Endodermal cell (in vitro differentiated cells): Measurements from ENCODE around the gene AUTS2. TPM values are rescaled to one million over a fixed set of nuclear protein-coding genes. Genes with fewer than 3 reads are reported as not detected.

Source experiments
- DNase-seq: peaks from one replicate; pipeline ENCODE4 v3.0.0-alpha.2; 2017
- H3K27ac ChIP-seq: 2 replicates; pipeline ENCODE4 v1.5.1; 2013; ENCODE audit warnings: mild to moderate bottlenecking, low read depth, low read length, moderate library complexity
- H3K27me3 ChIP-seq: 2 replicates; pipeline ENCODE4 v1.6.1; 2013; ENCODE audit warnings: mild to moderate bottlenecking, low read length, moderate library complexity; ENCODE audit not compliant: insufficient read depth, control insufficient read depth, poor library complexity, severe bottlenecking
- H3K36me3 ChIP-seq: 2 replicates; pipeline ENCODE4 v1.7.0; 2013; ENCODE audit warnings: mild to moderate bottlenecking, low read length, moderate library complexity; ENCODE audit not compliant: control insufficient read depth, insufficient read depth
- H3K4me1 ChIP-seq: one replicate; pipeline ENCODE4 v1.7.0; 2013; ENCODE audit warnings: low read length; ENCODE audit not compliant: control insufficient read depth, insufficient read depth
- H3K4me3 ChIP-seq: 2 replicates; pipeline ENCODE4 v1.5.1; 2013; ENCODE audit warnings: mild to moderate bottlenecking, low read length, moderate library complexity
- H3K9ac ChIP-seq: 2 replicates; pipeline ENCODE4 v1.6.1; 2013; ENCODE audit warnings: mild to moderate bottlenecking, low read length, moderate library complexity; ENCODE audit not compliant: poor library complexity, severe bottlenecking; ENCODE audit errors: extremely low read depth
- H3K9me3 ChIP-seq: 2 replicates; pipeline ENCODE4 v1.6.1; 2013; ENCODE audit warnings: mild to moderate bottlenecking, low read length, moderate library complexity; ENCODE audit not compliant: control insufficient read depth
- H3K27ac Mint-ChIP-seq: 2 replicates; pipeline ENCODE4 v1.8.0; 2020; ENCODE audit warnings: mixed read lengths
- H3K27me3 Mint-ChIP-seq: 2 replicates; pipeline ENCODE4 v1.8.0; 2021; ENCODE audit warnings: mild to moderate bottlenecking, mixed read lengths; ENCODE audit not compliant: insufficient read depth
- H3K36me3 Mint-ChIP-seq: 2 replicates; pipeline ENCODE4 v1.8.0; 2020; ENCODE audit warnings: low read depth, mixed read lengths
- H3K4me1 Mint-ChIP-seq: 2 replicates; pipeline ENCODE4 v1.8.0; 2020; ENCODE audit warnings: mixed read lengths
- H3K4me3 Mint-ChIP-seq: 2 replicates; pipeline ENCODE4 v1.8.0; 2020; ENCODE audit warnings: mild to moderate bottlenecking, moderate library complexity, mixed read lengths
- H3K9me3 Mint-ChIP-seq: 2 replicates; pipeline ENCODE4 v1.8.0; 2020; ENCODE audit warnings: mild to moderate bottlenecking, mixed read lengths
- whole genome bisulfite sequencing, 2 experiments: methylation state at CpG; one replicate each; pipeline versions ENCODE4 v1.1.5 to v1.1.7; 2013; ENCODE audit warnings: missing lambda C conversion rate in 2 of 2, mixed read lengths in 1 of 2; ENCODE audit not compliant: insufficient coverage in 1 of 2, insufficient read length in 1 of 2; 5-methylcytosine and 5-hydroxymethylcytosine counted together
- total RNA-seq, 2 donors: library from RNA; stranded (reverse); fragmentation: NEBNext Ultra II Directional in 1 of 2; extraction: Animal tissue kit (Norgen Biotek cat#: 25700) in 1 of 2; gene quantifications; 2 replicates in 1 of 2; 3 replicates in 1 of 2; pipeline ENCODE4 v1.2.1, GENCODE V29; 2021
- TF ChIP-seq, protein P1 (sequence below): fragments of 200-600 bp; sonication (generic); conservative IDR thresholded peaks from 2 replicates; pipeline ENCODE4 v1.5.0; 2021; ENCODE audit warnings: antibody characterized with exemption, mild to moderate bottlenecking

The AUTS2 gene
- total RNA-seq, 2 donors from 2014 or later = 76.8 to 106 TPM

DNA sequence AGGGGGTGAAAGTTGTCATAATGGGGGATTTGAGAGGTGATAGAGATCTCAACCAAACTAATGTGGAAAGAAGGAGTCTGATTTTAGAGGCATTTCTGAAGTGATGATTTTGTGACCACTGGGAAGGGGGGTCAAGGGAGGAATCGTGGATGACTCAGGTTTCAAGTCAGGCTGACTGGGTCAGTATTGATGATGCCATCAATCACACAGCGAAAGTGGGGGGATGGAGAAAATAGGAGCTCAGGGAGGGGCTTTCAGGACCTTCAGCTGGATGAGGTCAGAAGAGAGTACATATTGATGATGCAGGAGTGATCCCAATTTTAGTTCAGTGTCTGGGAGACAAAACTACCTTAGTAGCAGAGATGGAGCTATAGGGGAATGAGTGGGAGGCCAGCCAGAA lies 852.5 kb downstream of the AUTS2 start:
- Mint-ChIP-seq H3K27me3 (no peaks in the 10 kb centered on the region), H3K36me3 (peaks cover 16% of the 10 kb centered on the region), H3K4me3 (no peak overlapping the region), H3K9me3 (no peaks in the 10 kb centered on the region), H3K27ac (no peak overlapping the region), H3K4me1 (no peaks in the 10 kb centered on the region)
- Histone ChIP-seq H3K36me3 (no peaks in the 10 kb centered on the region), H3K27ac (no peak overlapping the region), H3K4me3 (no peak overlapping the region), H3K27me3 (no peaks in the 10 kb centered on the region), H3K9ac (no peak overlapping the region), H3K4me1 (no peaks in the 10 kb centered on the region), H3K9me3 (peaks cover 3% of the 10 kb centered on the region)
- DNase-seq = no peak
- 91 to 100% methylated on average over 2 of the region's 2 CpGs for WGBS, 2 experiments
- TF ChIP-seq, protein P1, sequence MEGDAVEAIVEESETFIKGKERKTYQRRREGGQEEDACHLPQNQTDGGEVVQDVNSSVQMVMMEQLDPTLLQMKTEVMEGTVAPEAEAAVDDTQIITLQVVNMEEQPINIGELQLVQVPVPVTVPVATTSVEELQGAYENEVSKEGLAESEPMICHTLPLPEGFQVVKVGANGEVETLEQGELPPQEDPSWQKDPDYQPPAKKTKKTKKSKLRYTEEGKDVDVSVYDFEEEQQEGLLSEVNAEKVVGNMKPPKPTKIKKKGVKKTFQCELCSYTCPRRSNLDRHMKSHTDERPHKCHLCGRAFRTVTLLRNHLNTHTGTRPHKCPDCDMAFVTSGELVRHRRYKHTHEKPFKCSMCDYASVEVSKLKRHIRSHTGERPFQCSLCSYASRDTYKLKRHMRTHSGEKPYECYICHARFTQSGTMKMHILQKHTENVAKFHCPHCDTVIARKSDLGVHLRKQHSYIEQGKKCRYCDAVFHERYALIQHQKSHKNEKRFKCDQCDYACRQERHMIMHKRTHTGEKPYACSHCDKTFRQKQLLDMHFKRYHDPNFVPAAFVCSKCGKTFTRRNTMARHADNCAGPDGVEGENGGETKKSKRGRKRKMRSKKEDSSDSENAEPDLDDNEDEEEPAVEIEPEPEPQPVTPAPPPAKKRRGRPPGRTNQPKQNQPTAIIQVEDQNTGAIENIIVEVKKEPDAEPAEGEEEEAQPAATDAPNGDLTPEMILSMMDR = no peak

DNA sequence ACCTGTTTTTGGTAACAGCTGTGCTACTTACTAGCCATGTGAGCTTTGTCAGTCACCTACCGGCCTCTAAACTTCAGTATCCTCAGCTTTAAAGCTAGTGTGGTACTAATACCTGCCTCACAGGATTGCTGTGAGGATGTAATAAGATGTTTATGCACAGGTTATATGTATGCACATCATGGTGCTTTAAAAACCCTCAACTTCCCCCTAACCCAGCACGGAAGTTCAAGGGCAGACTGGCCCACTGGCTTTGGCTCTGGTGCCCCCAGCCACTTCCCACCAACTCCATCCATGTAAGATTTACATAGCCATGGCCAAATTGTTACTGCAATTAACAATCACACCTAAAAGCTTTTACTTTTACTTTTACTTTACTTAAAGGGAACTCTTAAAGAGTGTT lies 857.6 kb downstream of the AUTS2 start:
- TF ChIP-seq, protein P1 = no peak
- peaks cover 3% of the 10 kb centered on the region for H3K9me3 ChIP-seq
- no peaks in the 10 kb centered on the region for H3K4me1 ChIP-seq
- WGBS, 2 experiments = 88 to 100% methylated on average over 2 of the region's 2 CpGs
- no peaks in the 10 kb centered on the region for H3K36me3 ChIP-seq
- H3K9me3 Mint-ChIP-seq = no peaks in the 10 kb centered on the region
- H3K4me3 ChIP-seq = no peak overlapping the region
- H3K27me3 Mint-ChIP-seq = no peaks in the 10 kb centered on the region
- H3K27me3 ChIP-seq = no peaks in the 10 kb centered on the region
- no peak overlapping the region for H3K4me3 Mint-ChIP-seq
- peaks cover 23% of the 10 kb centered on the region for H3K4me1 Mint-ChIP-seq
- no peak overlapping the region for H3K9ac ChIP-seq
- no peak overlapping the region for H3K27ac ChIP-seq
- H3K27ac Mint-ChIP-seq = no peak overlapping the region
- no peak for DNase-seq
- peaks cover 16% of the 10 kb centered on the region for H3K36me3 Mint-ChIP-seq

DNA sequence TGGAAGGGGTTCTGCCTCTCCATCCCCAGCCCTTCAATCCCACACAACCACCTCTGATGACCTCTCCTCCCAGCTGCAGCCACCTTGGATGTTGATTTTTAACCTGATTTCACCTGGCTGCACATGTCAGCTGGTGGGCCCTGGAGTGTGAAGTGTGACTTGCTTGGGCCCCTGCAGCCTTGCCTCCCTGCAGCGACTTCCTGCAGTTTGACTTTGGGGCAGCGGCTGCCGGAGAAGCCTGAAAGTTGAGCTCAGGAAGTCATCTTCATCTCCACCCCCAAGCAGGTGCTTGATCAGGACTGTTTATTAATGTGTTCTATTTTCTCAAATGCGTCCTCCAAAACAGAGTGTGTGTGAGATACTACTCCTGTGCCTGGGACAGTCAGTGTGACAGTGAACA lies 858.4 kb downstream of the AUTS2 start:
- TF ChIP-seq, protein P1 = no peak
- Histone ChIP-seq H3K9ac (no peak overlapping the region), H3K9me3 (peaks cover 3% of the 10 kb centered on the region), H3K4me1 (no peaks in the 10 kb centered on the region), H3K27ac (no peak overlapping the region), H3K4me3 (no peak overlapping the region), H3K36me3 (no peaks in the 10 kb centered on the region), H3K27me3 (no peaks in the 10 kb centered on the region)
- no peak overlapping the region for H3K27ac Mint-ChIP-seq
- DNase-seq = peak; percentile 55
- no peak overlapping the region for H3K4me3 Mint-ChIP-seq
- 95 to 100% methylated on average over 3 to 4 of the region's 4 CpGs for WGBS, 2 experiments
- H3K36me3 Mint-ChIP-seq = peaks cover 16% of the 10 kb centered on the region
- H3K4me1 Mint-ChIP-seq = peaks cover 23% of the 10 kb centered on the region
- no peaks in the 10 kb centered on the region for H3K27me3 Mint-ChIP-seq
- no peaks in the 10 kb centered on the region for H3K9me3 Mint-ChIP-seq
